Naive thymus-derived CD8-positive, alpha-beta T cell (primary cell): ENCODE results near the gene ARHGEF11. TPM values are rescaled to one million over a fixed set of nuclear protein-coding genes. Genes with fewer than 3 reads are reported as not detected.

Experiments
- ATAC-seq, 2 donors: fragments of 150-1000 bp; cut with Tn5 transposase in 1 of 2; sonication (Bioruptor Pico), chemical (Tn5 transposase) in 1 of 2; 1 replicate in 1 of 2; 2 replicates in 1 of 2; pipeline ENCODE4 v1.10.0; 2021; ENCODE audit warnings: mild to moderate bottlenecking in 2 of 2, moderate library complexity in 2 of 2
- POLR2A ChIA-PET: fragments of 350-600 bp; sonication (Branson Sonifier 250); formaldehyde crosslinking; loops from one replicate; lab custom pipeline; 2021; ENCODE audit warnings: antibody characterized with exemption; lab: Charles Lee
- DNase-seq, 10 donors: peaks; one replicate each; pipeline versions ENCODE4 v3.0.0 to v3.0.0-alpha.2; 2020 to 2022
- H3K27ac Mint-ChIP-seq, 10 donors: one replicate each; pipeline ENCODE4 v1.8.0; 2020 to 2022; ENCODE audit warnings: mild to moderate bottlenecking in 10 of 10, mixed read lengths in 10 of 10, moderate library complexity in 4 of 10, inconsistent platforms in 1 of 10
- H3K27me3 Mint-ChIP-seq, 5 donors: one replicate each; pipeline ENCODE4 v1.8.0; 2021 to 2022; ENCODE audit warnings: mixed read lengths in 5 of 5
- H3K36me3 Mint-ChIP-seq, 3 donors: one replicate each; pipeline ENCODE4 v1.8.0; 2020 to 2022; ENCODE audit warnings: mixed read lengths in 3 of 3, mild to moderate bottlenecking in 2 of 3, inconsistent platforms in 1 of 3
- H3K4me1 Mint-ChIP-seq, 4 donors: one replicate each; pipeline ENCODE4 v1.8.0; 2021 to 2022; ENCODE audit warnings: mixed read lengths in 4 of 4
- H3K4me3 Mint-ChIP-seq, 10 donors: one replicate each; pipeline ENCODE4 v1.8.0; 2020 to 2022; ENCODE audit warnings: mild to moderate bottlenecking in 10 of 10, mixed read lengths in 10 of 10, moderate library complexity in 6 of 10, inconsistent platforms in 1 of 10
- H3K9me3 Mint-ChIP-seq, 9 donors: one replicate each; pipeline ENCODE4 v1.8.0; 2020 to 2022; ENCODE audit warnings: mixed read lengths in 9 of 9, mild to moderate bottlenecking in 3 of 9, inconsistent platforms in 1 of 9, moderate library complexity in 1 of 9
- polyA plus RNA-seq, 3 donors: library from polyadenylated mRNA; unstranded; fragments of 300-500 nt; fragmentation: Illumina TruSeq; gene quantifications; one replicate each; pipeline ENCODE4 v1.2.3, GENCODE V29; 2021
- total RNA-seq, 8 experiments: library from RNA in 2 of 8; stranded (reverse) in 2 of 8; gene quantifications; one replicate each; pipeline ENCODE4 v1.2.3 and lab custom pipeline; 2021 to 2026

Gene ARHGEF11
- total and polyA plus RNA-seq, 5 experiments from 2014 or later, result 4.5 to 35.3 (median 15.8) TPM

DNA sequence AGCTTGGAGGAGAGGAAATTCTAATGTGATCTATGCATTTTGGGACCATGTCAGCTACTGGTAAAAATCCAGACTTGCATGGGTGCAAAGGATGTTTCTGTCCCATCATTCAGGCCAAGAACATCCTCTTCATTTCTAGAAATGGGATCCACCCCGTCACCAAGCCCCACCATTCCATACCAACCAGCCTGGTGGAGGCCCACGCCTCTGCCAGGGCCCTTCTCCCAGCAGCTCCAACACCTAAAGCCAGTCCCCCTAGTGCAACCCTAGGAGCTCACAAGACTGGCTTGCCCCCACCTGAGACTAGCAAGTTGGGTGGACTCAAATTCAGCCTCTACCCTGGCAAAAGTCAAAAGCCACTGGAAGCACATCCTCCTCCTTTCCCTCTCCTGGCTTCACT is 1.9 kb downstream of the ARHGEF11 start:
- H3K9me3 Mint-ChIP-seq, result peaks cover 0 to 2% (median 0%) of the 10 kb centered on the region in 9 donors
- H3K27me3 Mint-ChIP-seq, result peaks cover 23 to 65% (median 48%) of the 10 kb centered on the region in 5 donors
- H3K36me3 Mint-ChIP-seq, result peaks cover 0 to 2% (median 0%) of the 10 kb centered on the region in 3 donors
- no peak overlapping the region for H3K27ac Mint-ChIP-seq
- DNase-seq (no peak), ATAC-seq (no peak)
- POLR2A ChIA-PET, result no interaction called here
- peaks cover 4 to 21% (median 17%) of the 10 kb centered on the region in 4 donors for H3K4me1 Mint-ChIP-seq
- H3K4me3 Mint-ChIP-seq, result no peak overlapping the region

DNA sequence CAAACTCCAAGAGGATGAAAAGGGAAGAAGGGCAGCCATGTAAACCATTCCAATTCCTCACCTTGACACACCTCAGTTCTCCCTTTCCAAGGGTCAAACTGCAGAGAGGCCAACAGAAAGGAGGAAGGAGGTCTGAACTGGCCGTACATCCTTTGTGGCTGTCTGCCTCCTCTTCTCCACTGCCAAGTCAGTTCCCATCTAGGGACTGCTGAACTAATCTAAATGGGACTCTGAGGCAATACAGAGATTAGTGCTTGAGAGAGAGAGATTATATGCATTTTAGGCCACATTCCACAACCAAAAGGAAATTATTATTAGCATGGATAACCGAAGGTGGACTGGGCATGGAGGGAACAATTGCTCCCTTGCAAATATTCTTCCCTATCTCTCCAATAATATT is 2.7 kb downstream of the ARHGEF11 start:
- DNase-seq, result no peak
- POLR2A ChIA-PET, result no interaction called here
- ATAC-seq, result no peak
- H3K4me1 Mint-ChIP-seq, result peaks cover 4 to 21% (median 17%) of the 10 kb centered on the region in 4 donors
- H3K27ac Mint-ChIP-seq, result peak overlapping the region in 1 of 10 donors; percentile 41
- peaks cover 0 to 2% (median 0%) of the 10 kb centered on the region in 3 donors for H3K36me3 Mint-ChIP-seq
- H3K27me3 Mint-ChIP-seq, result peaks cover 18 to 62% (median 49%) of the 10 kb centered on the region in 5 donors
- no peak overlapping the region for H3K4me3 Mint-ChIP-seq
- H3K9me3 Mint-ChIP-seq, result peaks cover 0 to 2% (median 0%) of the 10 kb centered on the region in 9 donors

DNA sequence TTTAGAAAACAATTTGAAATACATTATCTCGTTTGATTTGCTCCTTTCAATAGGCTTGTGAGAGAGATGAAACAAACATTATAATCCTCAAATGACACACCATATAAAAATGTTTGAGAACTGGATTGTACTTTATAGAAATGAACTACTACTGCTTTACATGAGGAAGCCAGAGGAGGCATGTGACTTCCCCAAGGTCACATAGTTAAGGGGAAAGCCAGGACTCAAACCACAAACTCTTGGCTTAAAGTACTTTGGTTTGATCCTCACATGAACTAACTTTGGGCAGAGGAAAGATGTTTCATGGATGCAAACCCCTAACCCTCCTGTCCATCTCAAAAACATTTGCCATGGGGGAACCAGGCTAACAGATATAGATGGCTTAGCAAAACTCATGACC is 4.7 kb downstream of the ARHGEF11 start:
- DNase-seq, result no peak
- Mint-ChIP-seq H3K36me3 (no peaks in the 10 kb centered on the region), H3K27ac (no peak overlapping the region), H3K4me1 (peaks cover 0 to 6% (median 4%) of the 10 kb centered on the region in 4 donors), H3K4me3 (no peak overlapping the region), H3K27me3 (peaks cover 16 to 65% (median 43%) of the 10 kb centered on the region in 5 donors), H3K9me3 (peaks cover 0 to 2% (median 0%) of the 10 kb centered on the region in 9 donors)
- no peak for ATAC-seq
- POLR2A ChIA-PET, result no interaction called here

DNA sequence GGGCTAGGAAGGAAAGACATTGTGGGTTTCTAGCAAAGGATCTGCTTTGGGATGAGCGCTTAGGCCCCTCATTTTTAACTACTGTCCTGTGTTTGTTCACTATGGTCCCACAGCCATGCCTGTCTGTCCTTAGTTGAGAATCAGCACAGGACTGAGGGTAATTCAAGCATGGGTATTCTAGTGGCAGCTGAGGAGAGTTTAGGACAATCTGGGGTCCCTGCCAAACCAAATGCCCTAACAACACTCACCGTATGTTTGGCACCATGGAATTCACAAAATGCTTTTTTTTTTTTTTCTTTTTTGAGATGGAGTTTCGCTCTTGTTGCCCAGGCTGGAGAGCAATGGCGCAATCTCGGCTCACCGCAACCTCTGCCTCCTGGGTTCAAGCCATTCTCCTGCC is 10.4 kb downstream of the ARHGEF11 start:
- DNase-seq (no peak), ATAC-seq (no peak)
- Mint-ChIP-seq H3K4me3 (no peak overlapping the region), H3K27ac (no peak overlapping the region), H3K4me1 (no peaks in the 10 kb centered on the region), H3K9me3 (peaks cover 0 to 2% (median 0%) of the 10 kb centered on the region in 9 donors), H3K27me3 (peaks cover 19 to 40% (median 35%) of the 10 kb centered on the region in 5 donors), H3K36me3 (peaks cover 0 to 1% (median 0%) of the 10 kb centered on the region in 3 donors)
- POLR2A ChIA-PET, result no interaction called here

DNA sequence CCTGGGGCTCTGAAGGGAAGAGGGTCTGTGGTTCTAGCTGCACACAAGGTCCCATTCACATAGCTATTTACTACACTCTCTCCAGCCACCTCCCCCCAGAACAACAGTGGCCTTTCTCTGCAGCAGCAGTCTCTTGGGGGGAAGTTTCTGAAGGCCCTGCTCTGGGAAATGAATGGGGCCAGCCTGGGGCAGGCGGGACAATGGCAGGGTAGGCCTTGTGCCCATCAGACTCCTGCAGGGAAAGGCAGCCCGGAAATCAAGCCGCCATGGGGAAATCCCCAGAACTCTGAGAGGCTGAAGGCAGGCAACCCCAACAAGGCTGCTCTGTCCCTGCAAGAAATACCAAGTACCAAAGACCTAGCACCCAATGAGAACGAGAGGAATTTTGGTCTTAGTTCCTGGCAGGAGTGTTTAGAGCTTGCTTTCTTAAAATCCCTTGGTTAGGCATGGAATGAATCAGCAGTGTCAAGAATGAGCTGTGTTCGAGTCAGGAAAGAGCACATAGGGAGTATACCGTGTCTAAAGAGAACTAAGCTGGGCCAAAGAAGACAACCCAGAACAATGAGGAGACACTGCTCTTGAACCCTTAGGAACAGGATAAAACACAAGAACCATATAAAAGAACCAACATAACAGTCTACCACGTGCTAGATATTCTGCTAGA is 11.3 kb downstream of the ARHGEF11 start:
- no peaks in the 10 kb centered on the region for H3K4me1 Mint-ChIP-seq
- H3K36me3 Mint-ChIP-seq, result peaks cover 0 to 1% (median 0%) of the 10 kb centered on the region in 3 donors
- H3K27me3 Mint-ChIP-seq, result peaks cover 19 to 38% (median 31%) of the 10 kb centered on the region in 5 donors
- POLR2A ChIA-PET, result no interaction called here
- H3K9me3 Mint-ChIP-seq, result peaks cover 0 to 2% (median 0%) of the 10 kb centered on the region in 9 donors
- no peak overlapping the region for H3K27ac Mint-ChIP-seq
- H3K4me3 Mint-ChIP-seq, result no peak overlapping the region
- no peak for ATAC-seq
- no peak for DNase-seq

DNA sequence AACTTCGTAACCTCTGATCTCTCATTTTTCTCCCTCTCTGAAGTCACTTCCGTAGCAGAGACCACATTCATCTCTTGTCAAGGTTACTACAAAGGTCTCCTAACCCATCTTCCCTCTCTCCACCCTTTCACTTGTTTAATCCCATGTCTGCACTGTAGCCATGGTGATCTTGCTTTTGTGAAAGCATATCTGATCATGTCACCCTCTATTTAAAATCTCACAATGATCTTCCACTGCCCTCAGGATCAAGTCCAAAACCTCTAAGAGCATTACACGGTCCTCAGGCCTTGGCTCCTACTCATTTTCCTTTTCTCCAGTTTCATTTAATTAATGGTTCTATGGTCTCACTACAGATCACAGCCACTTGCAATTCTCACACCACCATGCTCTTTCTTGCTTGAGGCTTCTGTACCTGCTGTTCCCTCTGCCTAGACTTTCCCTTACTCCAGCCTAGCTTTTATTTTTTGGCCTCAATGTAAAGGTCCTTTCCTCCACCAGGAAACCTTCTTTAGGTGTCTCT is 12.1 kb downstream of the ARHGEF11 start:
- Mint-ChIP-seq H3K4me1 (no peaks in the 10 kb centered on the region), H3K4me3 (no peak overlapping the region), H3K36me3 (peaks cover 0 to 1% (median 0%) of the 10 kb centered on the region in 3 donors), H3K27me3 (peaks cover 17 to 30% (median 28%) of the 10 kb centered on the region in 5 donors), H3K27ac (no peak overlapping the region), H3K9me3 (no peaks in the 10 kb centered on the region)
- ATAC-seq, result no peak
- DNase-seq, result no peak
- POLR2A ChIA-PET, result no interaction called here

DNA sequence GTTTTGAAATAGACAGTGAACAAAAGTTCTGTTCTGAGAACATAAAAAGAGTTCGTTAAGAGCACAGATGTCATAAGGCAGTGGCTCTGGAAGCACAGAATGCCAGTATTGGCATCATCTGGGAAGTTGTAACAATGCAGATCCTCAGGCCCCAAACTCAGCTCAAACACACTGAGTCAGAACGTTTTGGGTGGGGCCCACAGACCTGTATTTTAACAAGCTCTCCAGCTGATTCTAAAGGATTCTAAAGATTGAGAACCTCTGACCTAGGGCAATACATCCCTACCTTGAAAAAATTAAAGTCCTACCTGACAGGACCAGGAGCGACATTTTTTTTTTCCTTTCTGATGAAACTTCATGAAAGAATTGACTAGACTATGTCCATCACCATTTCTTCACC is 13.2 kb downstream of the ARHGEF11 start:
- peaks cover 0 to 1% (median 0%) of the 10 kb centered on the region in 3 donors for H3K36me3 Mint-ChIP-seq
- no peaks in the 10 kb centered on the region for H3K4me1 Mint-ChIP-seq
- peaks cover 13 to 32% (median 28%) of the 10 kb centered on the region in 5 donors for H3K27me3 Mint-ChIP-seq
- H3K4me3 Mint-ChIP-seq, result no peak overlapping the region
- POLR2A ChIA-PET, result no interaction called here
- no peak for DNase-seq
- ATAC-seq, result no peak
- no peaks in the 10 kb centered on the region for H3K9me3 Mint-ChIP-seq
- H3K27ac Mint-ChIP-seq, result no peak overlapping the region

DNA sequence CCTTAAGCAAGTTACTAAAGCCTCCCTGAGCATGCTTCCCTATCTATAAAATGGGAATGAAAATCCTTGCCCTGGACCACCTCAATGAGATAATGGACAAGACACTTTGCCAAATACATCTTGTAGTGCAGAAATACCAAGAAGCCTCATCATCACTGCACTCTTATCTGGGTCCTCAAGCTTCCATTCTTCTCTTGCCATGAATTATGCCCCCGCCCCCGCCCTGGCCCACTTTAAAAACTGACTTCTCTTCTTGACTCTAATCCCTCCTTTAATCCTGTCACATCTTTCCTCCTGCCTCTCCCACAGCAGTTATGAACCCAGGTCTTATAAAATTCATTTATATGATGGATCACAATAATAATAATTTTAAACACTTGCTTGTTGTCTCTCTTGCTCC is 14.8 kb downstream of the ARHGEF11 start:
- ATAC-seq, result no peak
- Mint-ChIP-seq H3K27me3 (peaks cover 12 to 36% (median 28%) of the 10 kb centered on the region in 5 donors), H3K27ac (no peak overlapping the region), H3K4me1 (no peaks in the 10 kb centered on the region), H3K36me3 (peaks cover 0 to 1% (median 0%) of the 10 kb centered on the region in 3 donors), H3K4me3 (no peak overlapping the region), H3K9me3 (no peaks in the 10 kb centered on the region)
- DNase-seq, result no peak
- POLR2A ChIA-PET, result no interaction called here

DNA sequence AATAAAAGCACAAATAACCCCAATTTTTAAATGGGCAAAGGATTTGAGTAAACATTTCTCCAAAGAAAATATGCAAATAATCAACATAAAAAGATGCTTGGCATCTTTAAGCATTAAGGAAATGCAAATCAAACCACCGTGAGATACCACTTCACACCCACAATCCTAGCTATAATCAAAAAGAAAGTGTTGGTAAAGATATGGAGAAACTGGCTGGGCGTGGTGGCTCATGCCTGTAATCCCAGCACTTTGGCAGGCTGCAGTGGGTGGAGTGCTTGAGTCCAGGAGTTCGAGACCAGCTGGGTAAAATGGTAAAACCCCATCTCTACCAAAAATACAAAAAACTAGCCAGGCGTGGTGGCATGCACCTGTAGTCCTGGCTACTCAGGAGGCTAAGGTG is 16.9 kb downstream of the ARHGEF11 start:
- H3K4me3 Mint-ChIP-seq, result no peak overlapping the region
- DNase-seq, result no peak
- H3K36me3 Mint-ChIP-seq, result no peaks in the 10 kb centered on the region
- POLR2A ChIA-PET, result no interaction called here
- ATAC-seq, result no peak
- H3K9me3 Mint-ChIP-seq, result peaks cover 0 to 3% (median 0%) of the 10 kb centered on the region in 9 donors
- no peak overlapping the region for H3K27ac Mint-ChIP-seq
- H3K4me1 Mint-ChIP-seq, result no peaks in the 10 kb centered on the region
- peaks cover 13 to 54% (median 26%) of the 10 kb centered on the region in 5 donors for H3K27me3 Mint-ChIP-seq

DNA sequence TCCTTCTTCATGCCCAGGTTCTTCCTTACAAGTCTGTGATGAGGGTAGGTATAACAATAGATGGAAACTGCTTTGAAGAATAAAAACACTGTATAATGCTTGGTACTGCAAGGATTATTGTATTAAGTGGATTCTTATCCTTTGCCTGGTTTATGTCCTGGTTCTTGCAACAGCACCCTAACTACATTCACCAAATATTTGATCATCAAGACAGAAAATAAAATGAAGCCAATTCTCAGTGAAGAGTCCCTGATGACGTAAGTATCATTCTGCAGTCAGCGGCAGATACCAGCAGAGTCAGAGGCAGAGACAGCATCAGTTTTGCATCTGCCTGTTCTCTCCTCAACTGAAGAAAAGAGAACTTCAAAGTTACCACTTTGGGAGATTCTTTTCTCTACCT is 19.7 kb downstream of the ARHGEF11 start:
- no peak for ATAC-seq
- no peak overlapping the region for H3K4me3 Mint-ChIP-seq
- H3K27ac Mint-ChIP-seq, result no peak overlapping the region
- H3K27me3 Mint-ChIP-seq, result peaks cover 14 to 62% (median 14%) of the 10 kb centered on the region in 5 donors
- no peaks in the 10 kb centered on the region for H3K4me1 Mint-ChIP-seq
- POLR2A ChIA-PET, result no interaction called here
- no peak for DNase-seq
- H3K9me3 Mint-ChIP-seq, result peaks cover 4 to 25% (median 12%) of the 10 kb centered on the region in 9 donors
- H3K36me3 Mint-ChIP-seq, result peaks cover 0 to 20% (median 8%) of the 10 kb centered on the region in 3 donors

DNA sequence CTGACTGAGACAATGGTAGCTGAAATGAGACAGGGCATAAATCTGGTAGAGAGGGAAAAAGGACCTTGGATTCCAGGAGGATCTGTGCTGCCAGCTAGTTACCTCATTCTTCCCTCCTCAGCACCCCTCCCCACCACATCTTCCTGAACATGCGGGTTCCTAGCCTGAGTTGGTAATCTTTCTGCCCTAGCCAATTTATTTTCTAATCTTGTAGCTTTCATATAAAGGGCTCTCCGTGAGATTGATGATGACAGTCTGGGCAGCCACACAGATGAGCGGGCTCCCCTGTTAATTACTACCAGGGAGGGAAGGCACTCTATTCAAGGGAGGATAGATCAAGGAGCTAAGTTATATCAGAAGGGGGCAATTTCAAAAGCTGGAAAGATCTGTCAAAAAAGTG is 20.2 kb downstream of the ARHGEF11 start:
- Mint-ChIP-seq H3K27ac (no peak overlapping the region), H3K4me1 (no peaks in the 10 kb centered on the region), H3K4me3 (no peak overlapping the region), H3K36me3 (peaks cover 0 to 25% (median 10%) of the 10 kb centered on the region in 3 donors), H3K9me3 (peaks cover 5 to 30% (median 17%) of the 10 kb centered on the region in 9 donors), H3K27me3 (peaks cover 15 to 67% (median 16%) of the 10 kb centered on the region in 5 donors)
- ATAC-seq (no peak), DNase-seq (no peak)
- POLR2A ChIA-PET, result no interaction called here

DNA sequence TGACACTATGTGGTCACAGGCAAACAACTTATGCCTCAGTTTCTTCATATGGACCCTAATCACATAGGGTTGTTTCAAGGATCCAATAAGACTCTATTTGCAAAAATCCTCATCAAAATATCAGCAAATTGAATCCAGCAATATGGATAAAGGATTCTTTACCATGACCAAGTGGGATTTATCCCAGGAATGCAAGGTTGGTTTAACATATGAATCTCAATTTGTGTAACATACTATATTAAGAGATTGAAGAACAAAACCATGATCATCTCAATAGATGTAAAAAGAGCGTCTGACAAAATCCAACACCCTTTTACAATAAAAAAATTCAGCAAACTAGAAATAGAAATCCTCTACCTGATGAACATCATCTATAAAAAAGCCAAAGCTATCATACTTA is 23.9 kb downstream of the ARHGEF11 start:
- Mint-ChIP-seq H3K4me3 (no peak overlapping the region), H3K27me3 (peaks cover 11 to 74% (median 23%) of the 10 kb centered on the region in 5 donors), H3K36me3 (peaks cover 0 to 38% (median 10%) of the 10 kb centered on the region in 3 donors), H3K4me1 (no peaks in the 10 kb centered on the region), H3K27ac (no peak overlapping the region), H3K9me3 (peaks cover 8 to 53% (median 18%) of the 10 kb centered on the region in 9 donors)
- POLR2A ChIA-PET, result no interaction called here
- no peak for DNase-seq
- ATAC-seq, result no peak

DNA sequence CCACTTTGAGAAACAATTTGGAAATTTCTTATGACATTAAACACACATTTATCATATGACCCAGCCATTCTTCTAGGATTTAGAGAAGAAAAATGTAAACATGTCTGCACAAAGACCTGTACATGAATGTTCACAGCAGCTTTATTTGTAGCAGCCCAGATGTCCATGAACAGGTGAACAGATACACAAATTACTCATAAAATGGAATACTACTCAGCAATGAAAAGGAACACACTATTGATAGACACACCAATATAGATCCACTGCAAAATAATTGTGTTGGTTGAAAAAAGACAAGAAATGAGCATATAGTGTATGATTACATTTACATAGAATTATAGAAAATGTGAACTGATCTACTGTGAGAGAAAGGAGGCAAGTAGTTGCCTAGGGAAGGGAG is 26.1 kb downstream of the ARHGEF11 start:
- Mint-ChIP-seq H3K9me3 (peaks cover 8 to 53% (median 18%) of the 10 kb centered on the region in 9 donors), H3K27ac (no peak overlapping the region), H3K36me3 (peaks cover 0 to 38% (median 10%) of the 10 kb centered on the region in 3 donors), H3K4me3 (no peak overlapping the region), H3K27me3 (peaks cover 6 to 55% (median 23%) of the 10 kb centered on the region in 5 donors), H3K4me1 (no peaks in the 10 kb centered on the region)
- ATAC-seq (no peak), DNase-seq (no peak)
- POLR2A ChIA-PET, result no interaction called here
